Colonic mucosa (tissue), 4 donors: ENCODE measurements around the gene PALM2AKAP2. TPM values are rescaled to one million over a fixed set of nuclear protein-coding genes. Genes with fewer than 3 reads are reported as not detected.
"Not testable (repeated sequence)": the region's sequence is repeated elsewhere in the genome, so short reads cannot be mapped to it uniquely, and the experiment has no call there.

ENCODE experiments used
- DNase-seq: peaks from one replicate; pipeline ENCODE4 v3.0.0-alpha.2; 2020
- H3K27ac ChIP-seq: fragments of 200-600 bp; one replicate; pipeline ENCODE4 v1.8.0; 2021
- H3K27me3 ChIP-seq: fragments of 200-600 bp; one replicate; pipeline ENCODE4 v1.8.0; 2021
- H3K36me3 ChIP-seq: fragments of 200-600 bp; one replicate; pipeline ENCODE4 v1.8.0; 2021
- H3K4me1 ChIP-seq: fragments of 200-600 bp; one replicate; pipeline ENCODE4 v1.8.0; 2021; ENCODE audit warnings: mild to moderate bottlenecking
- H3K4me3 ChIP-seq: fragments of 200-600 bp; one replicate; pipeline ENCODE4 v1.8.0; 2021
- H3K9ac ChIP-seq, 2 donors: one replicate each; pipeline ENCODE4 v1.7.0; 2013; ENCODE audit warnings: control low read depth in 2 of 2, low read depth in 2 of 2, low read length in 2 of 2
- H3K9me3 ChIP-seq: fragments of 200-600 bp; one replicate; pipeline ENCODE4 v1.8.0; 2021
- intact Hi-C: fragments of 100-400 bp; cut with DNase I; formaldehyde crosslinking; loops from one replicate; pipeline ENCODE4 v1.14.1; 2022
- total RNA-seq, 2 donors: library from RNA; stranded (reverse); fragmentation: NEBNext Ultra II Directional in 1 of 2; extraction: Animal tissue kit (Norgen Biotek cat#: 25700) in 1 of 2; gene quantifications; one replicate each; pipeline ENCODE4 v1.2.1, GENCODE V29; 2021
- TF ChIP-seq, protein P1 (sequence below): fragments of 200-600 bp; IDR thresholded peaks from one replicate; pipeline ENCODE4 v1.8.0; 2022; ENCODE audit warnings: antibody characterized with exemption, mild to moderate bottlenecking
- donor health status: healthy.
- donor health status: DM: no; HTN: no; CAD: no.
- donor health status: DM: no; HTN: no; CAD: no.

The PALM2AKAP2 gene
- total RNA-seq, 2 donors from 2014 or later: 0.69 to 3.4 TPM

- Histone ChIP-seq H3K4me3 (no peak overlapping the region), H3K36me3 (no peaks in the 10 kb centered on the region), H3K9ac (no peak overlapping the region), H3K27me3 (no peaks in the 10 kb centered on the region), H3K4me1 (no peaks in the 10 kb centered on the region), H3K27ac (no peak overlapping the region), H3K9me3 (no peaks in the 10 kb centered on the region)
- no peak for DNase-seq
- TF ChIP-seq, protein P1, sequence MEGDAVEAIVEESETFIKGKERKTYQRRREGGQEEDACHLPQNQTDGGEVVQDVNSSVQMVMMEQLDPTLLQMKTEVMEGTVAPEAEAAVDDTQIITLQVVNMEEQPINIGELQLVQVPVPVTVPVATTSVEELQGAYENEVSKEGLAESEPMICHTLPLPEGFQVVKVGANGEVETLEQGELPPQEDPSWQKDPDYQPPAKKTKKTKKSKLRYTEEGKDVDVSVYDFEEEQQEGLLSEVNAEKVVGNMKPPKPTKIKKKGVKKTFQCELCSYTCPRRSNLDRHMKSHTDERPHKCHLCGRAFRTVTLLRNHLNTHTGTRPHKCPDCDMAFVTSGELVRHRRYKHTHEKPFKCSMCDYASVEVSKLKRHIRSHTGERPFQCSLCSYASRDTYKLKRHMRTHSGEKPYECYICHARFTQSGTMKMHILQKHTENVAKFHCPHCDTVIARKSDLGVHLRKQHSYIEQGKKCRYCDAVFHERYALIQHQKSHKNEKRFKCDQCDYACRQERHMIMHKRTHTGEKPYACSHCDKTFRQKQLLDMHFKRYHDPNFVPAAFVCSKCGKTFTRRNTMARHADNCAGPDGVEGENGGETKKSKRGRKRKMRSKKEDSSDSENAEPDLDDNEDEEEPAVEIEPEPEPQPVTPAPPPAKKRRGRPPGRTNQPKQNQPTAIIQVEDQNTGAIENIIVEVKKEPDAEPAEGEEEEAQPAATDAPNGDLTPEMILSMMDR: no peak
- intact Hi-C loops: no loop called here
Measured at GRCh38 chr9:109817146-109817845, 37.3 kb downstream of the PALM2AKAP2 start.

DNA sequence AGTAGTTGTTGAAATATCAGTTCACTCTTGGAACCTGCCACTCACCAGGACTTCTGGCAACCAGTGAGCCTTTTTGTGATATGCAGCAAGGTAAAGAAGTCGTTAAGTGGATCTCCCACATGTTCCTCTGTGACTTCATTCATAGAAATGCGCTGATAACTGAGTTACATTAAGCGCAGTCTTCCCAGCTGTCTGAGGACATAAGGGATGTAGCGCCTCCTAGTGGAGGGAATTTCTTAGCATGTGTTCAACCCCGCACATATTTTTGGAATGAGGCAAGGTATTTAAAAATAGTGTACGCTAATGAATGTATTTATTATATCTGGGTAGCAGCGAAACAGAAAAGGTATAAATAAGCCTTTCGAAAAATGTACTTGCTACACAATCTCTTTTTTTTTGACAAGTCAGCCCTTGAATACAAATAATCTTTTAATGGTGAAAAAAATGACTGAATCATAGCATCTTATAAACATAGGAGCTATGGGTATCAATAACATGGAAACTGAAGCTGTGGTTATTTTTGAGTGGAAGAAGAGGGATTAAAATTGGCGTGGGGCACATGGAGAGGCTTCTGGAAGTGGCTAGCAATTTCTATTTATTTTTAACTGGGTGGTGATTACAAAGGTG, 38.0 kb downstream of the PALM2AKAP2 start:
- no peaks in the 10 kb centered on the region for H3K36me3 ChIP-seq
- no peak overlapping the region for H3K27ac ChIP-seq
- TF ChIP-seq, protein P1: peak; percentile 79
- intact Hi-C loops: loop anchor here (2.0 kb wide), 1 partner anchor 243 kb away; no protein-coding TSS in a partner anchor
- H3K4me3 ChIP-seq: no peak overlapping the region
- peak; percentile 76 for DNase-seq
- H3K9me3 ChIP-seq: no peaks in the 10 kb centered on the region
- H3K27me3 ChIP-seq: no peaks in the 10 kb centered on the region
- no peaks in the 10 kb centered on the region for H3K4me1 ChIP-seq
- H3K9ac ChIP-seq: no peak overlapping the region

DNA sequence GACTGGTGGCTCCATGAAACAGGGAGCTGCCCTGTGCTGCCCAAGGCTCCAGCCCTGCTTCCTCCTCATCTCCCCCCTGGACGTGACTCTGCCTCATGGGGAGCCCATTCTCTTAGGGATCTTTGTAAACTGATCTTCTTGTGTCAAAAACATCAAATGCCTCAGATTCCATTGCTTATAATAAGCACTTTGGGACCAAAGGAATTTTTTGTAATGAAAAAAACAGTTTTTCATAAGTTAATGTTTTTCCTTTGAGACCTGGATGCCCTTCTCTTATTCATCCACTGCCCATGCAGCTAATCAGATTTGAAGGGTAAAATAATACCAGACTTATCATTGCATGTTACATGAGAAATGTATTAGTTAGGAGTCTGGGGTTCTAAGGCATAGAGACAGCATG, 41.7 kb downstream of the PALM2AKAP2 start:
- H3K36me3 ChIP-seq: no peaks in the 10 kb centered on the region
- H3K9ac ChIP-seq: no peak overlapping the region
- H3K4me1 ChIP-seq: no peaks in the 10 kb centered on the region
- H3K27ac ChIP-seq: no peak overlapping the region
- intact Hi-C loops: no loop called here
- TF ChIP-seq, protein P1: no peak
- no peak overlapping the region for H3K4me3 ChIP-seq
- no peaks in the 10 kb centered on the region for H3K9me3 ChIP-seq
- no peaks in the 10 kb centered on the region for H3K27me3 ChIP-seq
- no peak for DNase-seq

DNA sequence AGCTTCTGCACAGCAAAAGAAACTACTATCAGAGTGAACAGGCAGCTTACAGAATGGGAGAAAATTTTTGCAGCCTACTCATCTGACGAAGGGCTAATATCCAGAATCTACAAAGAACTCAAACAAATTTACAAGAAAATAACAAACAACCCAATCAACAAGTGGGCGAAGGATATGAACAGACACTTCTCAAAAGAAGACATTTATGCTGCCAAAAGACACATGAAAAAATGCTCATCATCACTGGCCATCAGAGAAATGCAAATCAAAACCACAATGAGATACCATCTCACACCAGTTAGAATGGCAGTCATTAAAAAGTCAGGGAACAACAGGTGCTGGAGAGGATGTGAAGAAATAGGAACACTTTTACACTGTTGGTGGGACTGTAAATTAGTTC, 45.4 kb downstream of the PALM2AKAP2 start:
- H3K4me3 ChIP-seq, H3K27me3 ChIP-seq, H3K27ac ChIP-seq, H3K9ac ChIP-seq, H3K4me1 ChIP-seq, DNase-seq, H3K9me3 ChIP-seq, H3K36me3 ChIP-seq, intact Hi-C loops: not testable (repeated sequence)

- TF ChIP-seq, protein P1: no peak
- intact Hi-C loops: no loop called here
- no peaks in the 10 kb centered on the region for H3K4me1 ChIP-seq
Measured at GRCh38 chr9:109826559-109826958, 46.6 kb downstream of the PALM2AKAP2 start.

GRCh38 chr9:109828254-109828653, 48.3 kb downstream of the PALM2AKAP2 start:
- intact Hi-C loops: no loop called here
- H3K4me3 ChIP-seq: no peak overlapping the region
- H3K9ac ChIP-seq: no peak overlapping the region
- H3K9me3 ChIP-seq: no peaks in the 10 kb centered on the region
- no peak overlapping the region for H3K27ac ChIP-seq
- no peak for DNase-seq
- H3K27me3 ChIP-seq: no peaks in the 10 kb centered on the region
- H3K4me1 ChIP-seq: no peaks in the 10 kb centered on the region
- TF ChIP-seq, protein P1: no peak
- no peaks in the 10 kb centered on the region for H3K36me3 ChIP-seq

More at GRCh38 chr9:109826559-109826958, 46.6 kb downstream of the PALM2AKAP2 start:
- H3K27ac ChIP-seq: no peak overlapping the region
- H3K36me3 ChIP-seq: no peaks in the 10 kb centered on the region
- no peak overlapping the region for H3K9ac ChIP-seq
- no peak overlapping the region for H3K4me3 ChIP-seq
- H3K27me3 ChIP-seq: no peaks in the 10 kb centered on the region
- no peaks in the 10 kb centered on the region for H3K9me3 ChIP-seq
- no peak for DNase-seq
